ENCODE data around the gene PDZK1. TPM values are rescaled to one million over a fixed set of nuclear protein-coding genes. Genes with fewer than 3 reads are reported as not detected.
"Not testable (repeated sequence)": the region's sequence is repeated elsewhere in the genome, so short reads cannot be mapped to it uniquely, and the experiment has no call there.

The PDZK1 gene
- total and polyA plus RNA-seq, 3 donors from 2014 or later, result 0.94 to 3.5 (median 1.5) TPM

DNA sequence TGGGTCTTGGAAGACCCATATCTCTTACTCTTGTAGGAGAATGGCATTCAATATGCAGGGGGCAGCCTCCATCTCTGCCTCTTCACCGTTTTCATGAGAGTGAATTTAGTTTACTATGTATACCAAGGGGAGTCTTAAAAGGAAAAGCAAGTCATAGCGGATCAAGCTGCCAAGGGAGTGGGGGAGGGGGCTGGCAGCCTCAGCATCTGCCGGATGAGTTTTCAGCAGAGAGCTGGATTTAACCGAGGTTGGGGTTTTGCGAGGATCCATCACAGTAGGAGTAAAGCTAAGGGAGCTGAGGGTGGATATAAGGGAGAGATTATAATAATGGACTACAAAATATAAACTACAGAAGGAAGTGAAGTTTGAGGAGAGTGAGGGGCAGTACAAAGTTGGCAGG, 22.0 kb upstream of the PDZK1 start:
- 52 to 67% methylated on average over 5 of the region's 5 CpGs for WGBS, 2 donors
- Histone ChIP-seq H3K4me3 (no peak overlapping the region), H3K4me1 (no peaks in the 10 kb centered on the region), H3K27me3 (no peaks in the 10 kb centered on the region), H3K27ac (no peak overlapping the region), H3K36me3 (ENCODE audit: low read depth, missing control alignments) (no peaks in the 10 kb centered on the region), H3K9me3 (no peaks in the 10 kb centered on the region)
- TF ChIP-seq POLR2A (IDR thresholded peaks at IDR 0.05), result no peak
- TF ChIP-seq, protein P1, sequence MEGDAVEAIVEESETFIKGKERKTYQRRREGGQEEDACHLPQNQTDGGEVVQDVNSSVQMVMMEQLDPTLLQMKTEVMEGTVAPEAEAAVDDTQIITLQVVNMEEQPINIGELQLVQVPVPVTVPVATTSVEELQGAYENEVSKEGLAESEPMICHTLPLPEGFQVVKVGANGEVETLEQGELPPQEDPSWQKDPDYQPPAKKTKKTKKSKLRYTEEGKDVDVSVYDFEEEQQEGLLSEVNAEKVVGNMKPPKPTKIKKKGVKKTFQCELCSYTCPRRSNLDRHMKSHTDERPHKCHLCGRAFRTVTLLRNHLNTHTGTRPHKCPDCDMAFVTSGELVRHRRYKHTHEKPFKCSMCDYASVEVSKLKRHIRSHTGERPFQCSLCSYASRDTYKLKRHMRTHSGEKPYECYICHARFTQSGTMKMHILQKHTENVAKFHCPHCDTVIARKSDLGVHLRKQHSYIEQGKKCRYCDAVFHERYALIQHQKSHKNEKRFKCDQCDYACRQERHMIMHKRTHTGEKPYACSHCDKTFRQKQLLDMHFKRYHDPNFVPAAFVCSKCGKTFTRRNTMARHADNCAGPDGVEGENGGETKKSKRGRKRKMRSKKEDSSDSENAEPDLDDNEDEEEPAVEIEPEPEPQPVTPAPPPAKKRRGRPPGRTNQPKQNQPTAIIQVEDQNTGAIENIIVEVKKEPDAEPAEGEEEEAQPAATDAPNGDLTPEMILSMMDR (IDR thresholded peaks at IDR 0.05), result no peak
- DNase-seq, result no peak
- intact Hi-C loops (cut with DNase I; ENCODE audit: low total_unique reads), result no loop called here

DNA sequence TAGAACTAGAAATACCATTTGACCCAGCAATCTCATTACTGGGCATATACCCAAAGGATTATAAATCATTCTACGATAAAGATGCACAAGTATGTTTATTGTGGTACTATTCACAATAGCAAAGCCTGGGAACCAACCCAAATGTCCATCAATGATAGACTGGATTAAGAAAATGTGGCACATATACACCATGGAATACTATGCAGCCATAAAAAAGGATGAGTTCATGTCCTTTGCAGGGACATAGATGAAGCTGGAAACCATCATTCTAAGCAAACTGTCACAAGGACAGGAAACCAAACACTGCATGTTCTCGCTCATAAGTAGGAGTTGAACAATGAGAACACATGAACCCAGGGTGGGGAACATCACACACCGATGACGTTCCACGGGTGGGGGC, 19.0 kb upstream of the PDZK1 start:
- 95% methylated on average over 5 of the region's 5 CpGs for WGBS, 2 donors
- H3K4me1 ChIP-seq; H3K9me3 ChIP-seq; H3K4me3 ChIP-seq; H3K27ac ChIP-seq; H3K36me3 ChIP-seq (ENCODE audit: low read depth, missing control alignments); DNase-seq; H3K27me3 ChIP-seq; intact Hi-C loops (cut with DNase I; ENCODE audit: low total_unique reads): not testable (repeated sequence)

DNA sequence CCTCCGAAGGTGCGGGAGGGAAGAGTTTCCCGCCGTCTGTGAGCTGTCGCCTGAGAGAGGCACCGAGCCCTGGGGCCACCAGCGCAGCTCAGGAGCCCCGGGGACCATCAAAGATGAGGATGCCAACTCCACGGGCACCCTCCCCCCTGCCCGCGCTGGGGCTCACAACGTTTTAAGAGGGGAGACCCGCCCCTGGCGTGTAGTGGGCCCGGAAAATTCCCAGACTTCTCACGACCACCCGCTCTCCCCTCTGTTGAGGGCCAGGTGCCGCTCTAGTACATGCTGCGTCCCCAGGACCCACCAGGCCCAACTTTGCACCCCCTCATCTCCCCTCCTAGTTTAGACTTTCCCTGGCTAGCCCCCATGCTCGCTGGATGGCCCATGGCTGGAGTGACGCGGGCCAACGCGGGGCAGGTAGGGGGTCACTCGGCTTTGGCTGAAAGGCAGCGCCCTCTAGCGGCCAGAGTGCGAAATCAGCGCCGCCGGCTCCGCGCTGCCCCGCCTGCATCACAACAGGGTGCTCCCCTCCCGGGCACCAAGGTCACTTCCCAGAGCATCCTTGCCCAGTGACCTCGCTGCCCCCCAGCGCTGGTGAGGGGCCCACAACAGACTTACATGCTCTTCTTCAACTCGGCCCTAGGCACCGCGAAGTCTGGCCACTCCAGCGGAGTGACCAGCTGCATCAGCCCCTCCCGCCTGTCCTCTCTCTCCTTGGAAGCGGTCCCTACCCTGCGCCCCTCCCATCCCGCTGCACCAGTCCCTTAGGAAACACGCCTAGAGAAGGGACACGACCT, 13.9 kb upstream of the PDZK1 start:
- no peak for TF ChIP-seq POLR2A (IDR thresholded peaks at IDR 0.05)
- TF ChIP-seq, protein P1 (IDR thresholded peaks at IDR 0.05), result peak; percentile 77 to 95 (median 85)
- Histone ChIP-seq H3K4me3 (peak overlapping the region; percentile 24 to 32), H3K9me3 (no peaks in the 10 kb centered on the region), H3K27ac (no peak overlapping the region), H3K27me3 (no peaks in the 10 kb centered on the region), H3K36me3 (ENCODE audit: low read depth, missing control alignments) (no peaks in the 10 kb centered on the region), H3K4me1 (peaks cover 3% of the 10 kb centered on the region)
- peak; percentile 77 for DNase-seq
- WGBS, 2 donors, result 1 to 10% methylated on average over 21 to 43 of the region's 47 CpGs
- intact Hi-C loops (cut with DNase I; ENCODE audit: low total_unique reads), result no loop called here

DNA sequence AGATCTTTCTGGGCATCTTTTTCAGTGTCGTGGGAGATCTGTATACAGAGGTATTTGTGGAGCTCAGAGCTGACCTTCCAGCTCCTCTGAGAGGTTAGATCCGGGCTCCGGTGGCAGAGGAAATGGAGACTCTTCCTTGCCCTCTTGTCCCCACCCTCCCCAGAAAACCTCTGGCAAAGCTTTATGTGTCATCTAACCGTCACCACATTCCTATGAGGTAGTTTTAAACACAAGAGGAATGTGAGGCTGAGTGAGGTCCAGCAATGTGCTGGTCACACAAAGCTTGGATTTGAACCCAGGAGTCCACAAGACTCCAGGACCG, 13.3 kb upstream of the PDZK1 start:
- intact Hi-C loops (cut with DNase I; ENCODE audit: low total_unique reads), result no loop called here
- H3K36me3 ChIP-seq (ENCODE audit: low read depth, missing control alignments), result no peaks in the 10 kb centered on the region
- 42 to 56% methylated on average over 5 of the region's 5 CpGs for WGBS, 2 donors
- TF ChIP-seq POLR2A (IDR thresholded peaks at IDR 0.05), result no peak
- TF ChIP-seq, protein P1 (IDR thresholded peaks at IDR 0.05), result no peak
- no peaks in the 10 kb centered on the region for H3K9me3 ChIP-seq
- peaks cover 3% of the 10 kb centered on the region for H3K4me1 ChIP-seq
- no peak overlapping the region for H3K27ac ChIP-seq
- H3K4me3 ChIP-seq, result peak overlapping the region in 1 of 2 donors; percentile 32
- H3K27me3 ChIP-seq, result no peaks in the 10 kb centered on the region
- no peak for DNase-seq

DNA sequence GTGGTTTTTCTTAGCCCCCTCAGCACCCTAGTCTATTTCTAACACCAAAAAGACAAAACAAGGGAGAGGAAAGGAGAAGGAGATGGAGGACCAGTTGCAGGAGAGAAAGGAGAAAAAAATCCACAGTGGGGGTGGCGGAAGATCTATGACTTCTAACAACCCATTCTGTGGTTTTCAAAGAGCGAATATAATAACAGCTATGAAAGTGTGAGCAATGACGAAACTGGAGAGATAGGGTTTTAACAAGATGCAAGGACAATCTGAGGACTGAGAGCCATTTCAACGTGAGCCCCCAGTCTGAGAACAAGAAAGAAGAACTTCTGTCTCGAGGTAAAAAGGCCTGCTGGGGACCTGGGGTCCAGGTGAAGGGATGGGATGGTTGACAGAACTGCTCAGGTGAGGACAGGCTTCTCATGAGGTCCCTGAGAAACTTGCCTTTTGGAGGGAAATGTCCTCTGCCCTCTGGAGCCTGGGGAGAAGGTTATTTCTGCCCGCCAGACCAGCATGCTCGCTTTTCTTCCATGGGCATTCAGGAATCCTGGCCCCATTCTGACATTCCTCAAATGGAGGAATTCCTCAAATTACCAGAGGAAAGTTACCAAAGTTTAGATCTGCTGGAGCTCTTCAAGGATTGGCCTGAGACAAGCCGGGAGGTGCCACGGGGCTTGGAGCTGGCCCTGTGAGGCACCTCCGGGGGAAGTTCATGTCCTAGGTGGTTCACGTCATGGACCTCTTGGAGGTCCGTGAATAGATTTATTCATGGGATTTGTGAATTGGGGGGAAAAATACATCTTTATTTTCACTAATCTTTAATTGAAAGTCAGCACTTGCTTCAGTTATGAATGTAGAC, 12.3 kb upstream of the PDZK1 start, which contains the start of gene CD160:
TSS of gene CD160 (plus strand) at position 270 of the 850 bp plus-strand sequence. CDS start 8,829 bp downstream, outside the sequence.
- H3K27ac ChIP-seq, result no peak within 1 kb of the TSS
- no peaks in the 10 kb centered on the region for H3K9me3 ChIP-seq
- intact Hi-C loops (cut with DNase I; ENCODE audit: low total_unique reads), result no loop called here
- H3K4me1 ChIP-seq, result peaks cover 6% of the 10 kb centered on the region
- no peak for DNase-seq
- no peak for TF ChIP-seq POLR2A (IDR thresholded peaks at IDR 0.05)
- TF ChIP-seq, protein P1 (IDR thresholded peaks at IDR 0.05), result no peak
- no peak within 1 kb of the TSS for H3K4me3 ChIP-seq
- WGBS, 2 donors, result 92 to 93% methylated on average over 10 to 12 of the region's 12 CpGs
- no peaks in the 10 kb centered on the region for H3K36me3 ChIP-seq (ENCODE audit: low read depth, missing control alignments)
- H3K27me3 ChIP-seq, result no peaks in the 10 kb centered on the region

DNA sequence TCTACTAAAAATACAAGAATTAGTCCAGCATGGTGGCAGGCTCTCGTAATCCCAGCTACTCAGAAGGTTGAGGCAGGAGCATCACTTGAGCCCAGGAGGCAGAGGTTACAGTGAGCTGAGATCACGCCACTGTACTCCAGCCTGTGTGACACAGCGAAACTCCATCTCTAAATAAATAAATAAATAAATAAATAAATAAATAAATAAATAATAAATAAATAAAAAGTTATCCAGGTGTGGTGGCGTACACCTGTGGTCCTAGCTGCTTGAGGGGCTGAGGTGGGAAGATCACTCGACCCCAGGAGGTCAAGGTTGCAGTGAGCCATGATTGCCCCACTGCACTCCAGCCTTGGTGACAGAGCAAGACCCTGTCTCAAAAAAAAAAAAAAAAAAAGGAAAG, 11.3 kb upstream of the PDZK1 start:
- H3K9me3 ChIP-seq; H3K4me3 ChIP-seq; H3K4me1 ChIP-seq; H3K36me3 ChIP-seq (ENCODE audit: low read depth, missing control alignments); DNase-seq; intact Hi-C loops (cut with DNase I; ENCODE audit: low total_unique reads); H3K27me3 ChIP-seq; H3K27ac ChIP-seq: not testable (repeated sequence)
- 90 to 94% methylated on average over 5 of the region's 5 CpGs for WGBS, 2 donors

All from testis (tissue), 3 donors.